KMS-11 (cell line): Measurements from ENCODE around the gene ARG2.
"Not testable (repeated sequence)": the region's sequence is repeated elsewhere in the genome, so short reads cannot be mapped to it uniquely, and the experiment has no call there.

Experiments used
- H2AFZ ChIP-seq: fragments of 200-600 bp; sonication (generic); 2 replicates; pipeline ENCODE4 v1.6.1; 2016; ENCODE audit warnings: antibody characterized with exemption, mixed run types, low read depth
- H3K27ac ChIP-seq: fragments of 200-600 bp; sonication (generic); 2 replicates; pipeline ENCODE4 v1.6.1; 2016; ENCODE audit warnings: mild to moderate bottlenecking, mixed run types
- H3K27me3 ChIP-seq: fragments of 200-600 bp; sonication (generic); 2 replicates; pipeline ENCODE4 v1.6.1; 2017; ENCODE audit warnings: mild to moderate bottlenecking, low read depth, mixed run types, moderate library complexity; ENCODE audit not compliant: insufficient read depth
- H3K36me3 ChIP-seq: fragments of 200-600 bp; sonication (generic); 2 replicates; pipeline ENCODE4 v1.6.1; 2017; ENCODE audit warnings: mild to moderate bottlenecking, mixed run types; ENCODE audit not compliant: insufficient read depth
- H3K4me1 ChIP-seq: fragments of 200-600 bp; sonication (generic); 2 replicates; pipeline ENCODE4 v1.6.1; 2016; ENCODE audit warnings: mild to moderate bottlenecking, low read depth, mixed run types; ENCODE audit not compliant: poor library complexity, severe bottlenecking
- H3K4me2 ChIP-seq: fragments of 200-600 bp; sonication (generic); 2 replicates; pipeline ENCODE4 v1.7.0; 2016; ENCODE audit warnings: mild to moderate bottlenecking, mixed run types
- H3K4me3 ChIP-seq: fragments of 200-600 bp; sonication (generic); IDR thresholded peaks from 2 replicates; pipeline ENCODE4 v1.6.1; 2017; ENCODE audit warnings: low read depth, low read length, mixed read lengths; ENCODE audit not compliant: insufficient read depth
- H3K79me2 ChIP-seq: fragments of 200-600 bp; sonication (generic); 2 replicates; pipeline ENCODE4 v1.6.1; 2016; ENCODE audit warnings: low read depth, mixed run types; ENCODE audit not compliant: insufficient read depth
- H3K9ac ChIP-seq: fragments of 200-600 bp; sonication (generic); 2 replicates; pipeline ENCODE4 v1.6.1; 2016; ENCODE audit warnings: mild to moderate bottlenecking, mixed run types
- H4K20me1 ChIP-seq: fragments of 200-600 bp; sonication (generic); 2 replicates; pipeline ENCODE4 v1.6.1; 2016; ENCODE audit warnings: mild to moderate bottlenecking, mixed run types; ENCODE audit not compliant: insufficient read depth
- TF ChIP-seq, protein P1 (sequence below): fragments of 200-600 bp; sonication (generic); conservative IDR thresholded peaks from 2 replicates; pipeline ENCODE4 v1.6.1; 2017; ENCODE audit warnings: low read depth, mild to moderate bottlenecking, antibody characterized with exemption, low read length, moderate library complexity, mixed read lengths

The ARG2 gene

DNA sequence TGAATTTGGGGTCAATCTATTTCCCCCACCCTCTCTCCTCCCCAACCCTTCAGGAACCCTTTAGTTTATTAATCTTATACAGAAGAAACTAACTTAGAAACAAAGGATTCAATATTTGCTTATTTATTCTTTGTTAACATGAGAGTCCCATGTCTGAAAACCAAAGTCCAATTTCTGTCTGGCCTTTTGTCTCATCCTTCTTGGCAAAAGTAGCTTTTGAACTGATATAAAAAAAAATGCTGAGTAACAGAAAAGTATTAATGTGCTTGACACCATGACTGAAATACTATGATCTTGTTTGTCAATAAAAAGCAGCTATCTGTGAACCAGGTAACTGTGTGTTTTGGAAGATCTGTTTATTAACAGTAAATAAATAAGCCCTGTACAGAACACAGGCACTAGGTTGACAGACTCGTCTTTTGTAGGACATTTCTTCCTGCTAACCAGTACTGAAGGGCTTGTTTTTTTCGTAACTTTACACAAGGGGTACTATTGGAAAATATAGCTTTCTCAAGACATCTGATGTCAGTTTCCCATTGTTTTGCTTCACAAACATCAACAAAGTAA is 30.4 kb upstream of the ARG2 start:
- Histone ChIP-seq H3K4me2 (no peak overlapping the region), H3K79me2 (no peaks in the 10 kb centered on the region), H3K4me3 (no peak overlapping the region), H3K4me1 (no peaks in the 10 kb centered on the region), H4K20me1 (no peaks in the 10 kb centered on the region), H3K27ac (no peak overlapping the region), H3K36me3 (no peaks in the 10 kb centered on the region), H2AFZ (no peak overlapping the region), H3K9ac (no peak overlapping the region), H3K27me3 (no peaks in the 10 kb centered on the region)
- TF ChIP-seq, protein P1, sequence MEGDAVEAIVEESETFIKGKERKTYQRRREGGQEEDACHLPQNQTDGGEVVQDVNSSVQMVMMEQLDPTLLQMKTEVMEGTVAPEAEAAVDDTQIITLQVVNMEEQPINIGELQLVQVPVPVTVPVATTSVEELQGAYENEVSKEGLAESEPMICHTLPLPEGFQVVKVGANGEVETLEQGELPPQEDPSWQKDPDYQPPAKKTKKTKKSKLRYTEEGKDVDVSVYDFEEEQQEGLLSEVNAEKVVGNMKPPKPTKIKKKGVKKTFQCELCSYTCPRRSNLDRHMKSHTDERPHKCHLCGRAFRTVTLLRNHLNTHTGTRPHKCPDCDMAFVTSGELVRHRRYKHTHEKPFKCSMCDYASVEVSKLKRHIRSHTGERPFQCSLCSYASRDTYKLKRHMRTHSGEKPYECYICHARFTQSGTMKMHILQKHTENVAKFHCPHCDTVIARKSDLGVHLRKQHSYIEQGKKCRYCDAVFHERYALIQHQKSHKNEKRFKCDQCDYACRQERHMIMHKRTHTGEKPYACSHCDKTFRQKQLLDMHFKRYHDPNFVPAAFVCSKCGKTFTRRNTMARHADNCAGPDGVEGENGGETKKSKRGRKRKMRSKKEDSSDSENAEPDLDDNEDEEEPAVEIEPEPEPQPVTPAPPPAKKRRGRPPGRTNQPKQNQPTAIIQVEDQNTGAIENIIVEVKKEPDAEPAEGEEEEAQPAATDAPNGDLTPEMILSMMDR = no peak

DNA sequence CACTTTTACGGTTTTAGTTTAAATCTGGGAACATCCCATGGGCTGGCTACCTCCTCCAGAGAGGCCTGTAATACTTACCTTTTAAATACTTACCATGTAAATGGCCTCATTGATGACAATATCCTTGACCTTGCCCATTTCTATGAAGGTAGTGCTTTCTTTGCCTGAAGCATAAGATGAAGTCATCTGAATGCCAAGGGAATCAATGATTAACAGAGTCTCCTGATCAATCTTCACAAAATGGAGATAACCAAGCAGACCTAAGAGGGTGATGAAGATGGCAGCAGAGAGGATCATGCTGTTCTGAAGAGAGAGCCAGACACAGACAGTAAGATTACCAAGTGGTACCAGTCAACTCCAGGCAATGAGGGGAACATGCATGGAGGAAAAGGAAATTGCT is 26.1 kb upstream of the ARG2 start:
- not testable (repeated sequence) for H3K4me2 ChIP-seq, H3K27ac ChIP-seq, H2AFZ ChIP-seq, H3K4me3 ChIP-seq, H3K79me2 ChIP-seq, H3K9ac ChIP-seq, H4K20me1 ChIP-seq, H3K27me3 ChIP-seq, H3K36me3 ChIP-seq, H3K4me1 ChIP-seq

DNA sequence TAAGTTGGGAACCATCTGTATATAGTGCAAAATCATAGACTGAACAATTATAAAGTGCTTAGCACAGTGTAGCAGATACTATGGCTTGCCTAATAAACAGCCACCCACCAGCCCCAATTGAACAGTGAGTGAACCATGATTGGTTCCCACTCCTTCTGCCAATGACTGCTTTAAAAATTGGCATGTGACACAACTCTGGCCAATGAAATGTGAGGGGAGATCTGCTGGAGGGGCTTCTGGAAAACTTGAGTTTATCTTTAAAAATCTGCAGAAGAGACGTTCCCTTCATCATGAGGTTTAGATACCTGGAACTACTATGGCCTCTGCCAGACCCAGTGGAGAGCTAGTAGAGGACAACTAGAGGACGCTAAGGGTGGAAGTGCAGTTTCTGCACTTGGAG is 24.3 kb upstream of the ARG2 start:
- no peak overlapping the region for H3K4me2 ChIP-seq

DNA sequence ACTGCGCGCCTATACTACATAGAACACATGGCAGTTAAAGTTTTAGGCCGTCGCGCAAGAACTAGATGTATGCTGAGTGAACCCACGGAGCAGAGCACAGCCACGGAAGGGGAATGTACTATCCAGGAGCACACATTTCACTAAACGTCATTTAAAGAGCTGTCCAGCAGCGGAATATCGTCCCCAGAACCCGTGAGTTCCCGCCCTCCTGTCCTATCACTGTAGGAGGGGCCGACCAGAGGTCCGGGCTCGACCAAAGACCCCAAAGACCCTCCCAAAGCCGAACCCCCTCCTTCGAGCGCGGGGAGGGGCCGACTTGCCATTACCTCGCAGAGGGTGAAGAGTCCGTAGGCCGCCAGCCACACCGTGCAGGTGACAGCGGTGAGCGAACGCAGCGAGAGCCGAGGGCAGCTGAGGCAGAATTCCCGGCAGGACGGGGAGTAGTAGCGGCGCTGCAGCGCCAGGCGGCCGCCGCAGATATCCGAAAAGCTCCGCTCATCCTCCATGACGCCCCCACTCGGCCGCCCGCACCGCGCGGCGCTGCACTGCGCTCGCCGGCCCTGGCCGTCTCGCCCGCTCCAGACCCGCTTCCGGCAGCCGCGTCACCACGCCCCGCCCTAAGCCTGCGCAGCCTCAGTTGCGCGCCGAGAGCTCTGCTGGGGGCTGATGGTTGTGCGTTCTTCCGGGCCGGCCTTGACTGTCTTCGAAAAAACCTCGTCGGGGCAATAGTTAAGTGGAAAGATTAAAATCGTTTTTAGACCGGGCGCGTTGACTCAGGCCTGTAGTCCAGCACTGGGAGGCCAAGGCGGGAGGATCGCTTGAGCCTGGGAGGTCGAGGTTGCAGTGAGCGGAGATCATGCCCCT is 19.8 kb upstream of the ARG2 start, which contains the start of gene PIGH:
Gene PIGH (minus strand): TSS at position 571 of the 864 bp plus-strand sequence. CDS start 65 bp downstream, at position 506.
- Histone ChIP-seq H3K36me3 (no peaks in the 10 kb centered on the region), H3K27me3 (no peaks in the 10 kb centered on the region), H3K79me2 (no peaks in the 10 kb centered on the region), H3K4me2 (peak within 1 kb of the TSS; percentile 92), H3K27ac (no peak within 1 kb of the TSS; the same call in 1 of the 2 replicates), H3K9ac (peak within 1 kb of the TSS; percentile 58; the same call in 1 of the 2 replicates), H2AFZ (peak within 1 kb of the TSS; percentile 94), H3K4me3 (no peak within 1 kb of the TSS), H3K4me1 (peaks cover 10% of the 10 kb centered on the region), H4K20me1 (no peaks in the 10 kb centered on the region)
- TF ChIP-seq, protein P1 = peak; percentile 42

More for the DNA sequence above, 24.3 kb upstream of the ARG2 start:
- H3K4me1 ChIP-seq = no peaks in the 10 kb centered on the region
- no peak overlapping the region for H2AFZ ChIP-seq
- TF ChIP-seq, protein P1 = no peak
- no peaks in the 10 kb centered on the region for H3K36me3 ChIP-seq
- H3K79me2 ChIP-seq = no peaks in the 10 kb centered on the region
- no peak overlapping the region for H3K4me3 ChIP-seq
- no peak overlapping the region for H3K27ac ChIP-seq
- no peaks in the 10 kb centered on the region for H3K27me3 ChIP-seq
- no peaks in the 10 kb centered on the region for H4K20me1 ChIP-seq
- H3K9ac ChIP-seq = no peak overlapping the region

DNA sequence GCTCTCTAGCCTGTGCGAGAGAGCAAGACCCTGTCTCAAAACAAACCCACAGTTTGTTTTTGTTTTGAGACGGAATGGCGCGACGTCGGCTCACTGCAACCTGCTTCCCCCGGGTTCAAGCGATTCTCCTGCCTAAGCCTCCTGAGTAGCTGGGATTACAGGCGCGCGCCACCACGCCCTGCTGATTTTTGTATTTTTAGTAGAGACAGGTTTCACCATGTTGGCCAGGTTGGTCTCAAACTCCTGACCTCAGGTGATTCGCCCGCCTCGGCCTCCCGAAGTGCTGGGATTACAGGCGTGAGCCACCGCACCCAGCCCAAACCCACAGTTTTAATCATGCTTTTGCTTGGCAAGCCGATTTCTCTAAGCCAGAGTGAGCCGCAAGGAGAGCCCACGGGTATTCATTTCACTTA is 19.2 kb upstream of the ARG2 start:
- H3K4me3 ChIP-seq, H3K36me3 ChIP-seq, H3K4me2 ChIP-seq, H3K27ac ChIP-seq, H3K79me2 ChIP-seq, H4K20me1 ChIP-seq, H3K27me3 ChIP-seq, H3K9ac ChIP-seq: not testable (repeated sequence)
- Histone ChIP-seq H2AFZ (peak overlapping the region; percentile 94), H3K4me1 (peaks cover 16% of the 10 kb centered on the region)
